PC-3 (cell line): ENCODE measurements around the gene SPRY1. TPM values are rescaled to one million over a fixed set of nuclear protein-coding genes. Genes with fewer than 3 reads are reported as not detected.

ENCODE experiments used
- ATAC-seq: fragments of 200-7000 bp; cut with Tn5 transposase; 2 replicates; pipeline ENCODE4 v1.9.1; 2020; ENCODE audit warnings: mild to moderate bottlenecking, moderate library complexity
- BruUV-seq: library from RNA; stranded (reverse); fragments of 400-500 nt; replicated peaks from 2 replicates; lab custom pipeline; 2021; lab: Mats Ljungman, UMichigan
- CTCF ChIA-PET: fragments of 300-600 bp; sonication (Branson Sonifier 250); formaldehyde crosslinking; loops from one replicate; lab custom pipeline; 2022; ENCODE audit warnings: antibody characterized with exemption; lab: Charles Lee
- POLR2A ChIA-PET: fragments of 300-600 bp; sonication (Branson Sonifier 250); formaldehyde crosslinking; loops from one replicate; lab custom pipeline; 2022; ENCODE audit warnings: antibody characterized with exemption; ENCODE audit not compliant: unreplicated experiment; lab: Charles Lee
- DNase-seq: peaks from one replicate; pipeline ENCODE4 v3.0.0-alpha.2; 2015
- H2AFZ ChIP-seq: fragments of 300-600 bp; sonication (generic); 2 replicates; pipeline ENCODE4 v1.6.0; 2016; ENCODE audit warnings: antibody characterized with exemption, low read length
- H3F3A ChIP-seq: fragments of 300-600 bp; sonication (generic); one replicate; pipeline ENCODE4 v1.6.0; 2017; ENCODE audit warnings: antibody characterized with exemption, low read length, control low read depth, mild to moderate bottlenecking; ENCODE audit not compliant: unreplicated experiment
- H3K27ac ChIP-seq: fragments of 300-600 bp; sonication (generic); 2 replicates; pipeline ENCODE4 v1.5.1; 2016; ENCODE audit warnings: mild to moderate bottlenecking, low read length
- H3K27me3 ChIP-seq: fragments of 300-600 bp; sonication (generic); 2 replicates; pipeline ENCODE4 v1.6.1; 2016; ENCODE audit warnings: low read length, mixed read lengths
- H3K36me3 ChIP-seq: fragments of 300-600 bp; sonication (generic); 2 replicates; pipeline ENCODE4 v1.6.1; 2016; ENCODE audit warnings: low read depth, mixed run types, low read length, mixed read lengths
- H3K4me1 ChIP-seq: fragments of 300-600 bp; sonication (generic); 2 replicates; pipeline ENCODE4 v1.5.1; 2016; ENCODE audit warnings: low read length; ENCODE audit not compliant: insufficient read depth
- H3K4me2 ChIP-seq: fragments of 300-600 bp; sonication (generic); 2 replicates; pipeline ENCODE4 v1.6.0; 2016; ENCODE audit warnings: low read length
- H3K4me3 ChIP-seq: fragments of 300-600 bp; sonication (generic); 2 replicates; pipeline ENCODE4 v1.5.1; 2016; ENCODE audit warnings: mild to moderate bottlenecking, low read length, mixed read lengths
- H3K79me2 ChIP-seq: fragments of 300-600 bp; sonication (generic); 2 replicates; pipeline ENCODE4 v1.6.1; 2017; ENCODE audit warnings: low read length, mixed read lengths
- H3K9ac ChIP-seq: fragments of 300-600 bp; sonication (generic); 2 replicates; pipeline ENCODE4 v1.6.0; 2016; ENCODE audit warnings: mild to moderate bottlenecking, low read length
- H3K9me2 ChIP-seq: fragments of 300-600 bp; sonication (generic); replicated peaks from 2 replicates; pipeline ENCODE4 v1.6.1; 2016; ENCODE audit warnings: mixed run types, low read length, mixed read lengths
- H3K9me3 ChIP-seq: fragments of 300-600 bp; sonication (generic); 2 replicates; pipeline ENCODE4 v1.6.1; 2016; ENCODE audit warnings: low read length, mixed read lengths
- H4K20me1 ChIP-seq: fragments of 300-600 bp; sonication (generic); 2 replicates; pipeline ENCODE4 v1.6.1; 2016; ENCODE audit warnings: low read length, mixed read lengths
- CTCF ChIP-seq: fragments of 300-600 bp; sonication (generic); conservative IDR thresholded peaks from 2 replicates; pipeline ENCODE4 v1.5.1; 2017; ENCODE audit warnings: antibody characterized with exemption, low read depth, mild to moderate bottlenecking, low read length
- EZH2 ChIP-seq: fragments of 300-600 bp; sonication (generic); IDR thresholded peaks from one replicate; pipeline ENCODE4 v1.6.1; 2017; ENCODE audit warnings: antibody characterized with exemption, mild to moderate bottlenecking, low read length; ENCODE audit not compliant: unreplicated experiment
- EZH2phosphoT487 ChIP-seq: fragments of 300-600 bp; sonication (generic); IDR thresholded peaks from 2 replicates; pipeline ENCODE4 v1.6.1; 2018; ENCODE audit warnings: mild to moderate bottlenecking, antibody characterized with exemption, low read length, borderline replicate concordance
- intact Hi-C: fragments of 100-400 bp; cut with micrococcal nuclease; formaldehyde crosslinking; loops from 2 replicates; pipeline ENCODE4 v1.9.0; 2023
- total RNA-seq: library from RNA; depleted of rRNA; stranded (reverse); fragments of >200 nt; gene quantifications from 2 replicates; pipeline ENCODE4 v1.2.3, GENCODE V29; 2014

SPRY1 gene
- total RNA-seq, 1 experiment from 2014 or later, result 26.4 TPM

- POLR2A ChIA-PET, result no interaction called here
- no peaks in the 10 kb centered on the region for H3F3A ChIP-seq
- no peak overlapping the region for H3K4me2 ChIP-seq
- peaks cover 6% of the 10 kb centered on the region for H3K4me1 ChIP-seq
- H4K20me1 ChIP-seq, result no peaks in the 10 kb centered on the region
- BruUV-seq, result no TSS peak
- H3K79me2 ChIP-seq, result no peaks in the 10 kb centered on the region
- H3K4me3 ChIP-seq, result no peak overlapping the region
- CTCF ChIA-PET, result no interaction called here
- TF ChIP-seq CTCF (peak; percentile 63), EZH2phosphoT487 (no peak), EZH2 (no peak)
- no peaks in the 10 kb centered on the region for H3K9me2 ChIP-seq
- H3K27ac ChIP-seq, result no peak overlapping the region
- H3K9me3 ChIP-seq, result no peaks in the 10 kb centered on the region
- peak; percentile 35; the same call in 1 of the 2 replicates for ATAC-seq
- H2AFZ ChIP-seq, result no peak overlapping the region
- intact Hi-C loops, result loop anchor here (5.0 kb wide), 1 partner anchor 49 kb away; no protein-coding TSS in a partner anchor
- H3K36me3 ChIP-seq, result no peaks in the 10 kb centered on the region
- H3K9ac ChIP-seq, result no peak overlapping the region
- DNase-seq, result peak; percentile 47
- H3K27me3 ChIP-seq, result no peaks in the 10 kb centered on the region
Measured at GRCh38 chr4:123390846-123391456, 5.6 kb upstream of the SPRY1 start.

- Histone ChIP-seq H3K27ac (no peak overlapping the region), H3K36me3 (0 out of 2 replicates have a peak, but pooled peaks cover 2% of the 10 kb centered on the region), H3K4me2 (no peak overlapping the region), H3K4me1 (peaks cover 3% of the 10 kb centered on the region; the same call in 1 of the 2 replicates), H3K9ac (no peak overlapping the region), H3K4me3 (no peak overlapping the region), H3K9me2 (no peaks in the 10 kb centered on the region), H3F3A (no peaks in the 10 kb centered on the region), H3K27me3 (no peaks in the 10 kb centered on the region), H3K79me2 (peaks cover 20% of the 10 kb centered on the region), H4K20me1 (no peaks in the 10 kb centered on the region), H3K9me3 (no peaks in the 10 kb centered on the region), H2AFZ (no peak overlapping the region)
- DNase-seq (no peak), ATAC-seq (no peak)
- ChIA-PET POLR2A (no interaction called here), CTCF (no interaction called here)
- intact Hi-C loops, result loop anchor here (5.0 kb wide), 1 partner anchor 51 kb away; no protein-coding TSS in a partner anchor
- TF ChIP-seq EZH2 (no peak), EZH2phosphoT487 (no peak), CTCF (no peak)
- no TSS peak for BruUV-seq
Measured at GRCh38 chr4:123393721-123394120, 2.9 kb upstream of the SPRY1 start.
